Measurements from ENCODE around the gene PRKCE.

PRKCE gene

GRCh38 chr2:45745231-45745630, 93.8 kb downstream of the PRKCE start:
- Histone ChIP-seq H3K27me3 (no peaks in the 10 kb centered on the region), H3K36me3 (peaks cover 5% of the 10 kb centered on the region), H3K9me3 (no peaks in the 10 kb centered on the region; the same call in 1 of the 2 replicates), H3K4me1 (peaks cover 17% of the 10 kb centered on the region), H3K4me3 (ENCODE audit: low read depth, low read length) (no peak overlapping the region)
- no peak for DNase-seq
- TF ChIP-seq CTCF (IDR thresholded peaks at IDR 0.05; ENCODE audit: low read depth, low read length): no peak

- TF ChIP-seq CTCF (IDR thresholded peaks at IDR 0.05; ENCODE audit: low read depth, low read length): no peak
- Histone ChIP-seq H3K36me3 (peaks cover 5% of the 10 kb centered on the region), H3K4me3 (ENCODE audit: low read depth, low read length) (no peak overlapping the region), H3K9me3 (no peaks in the 10 kb centered on the region; the same call in 1 of the 2 replicates), H3K27me3 (no peaks in the 10 kb centered on the region), H3K4me1 (peaks cover 11% of the 10 kb centered on the region)
- no peak for DNase-seq
Observed at GRCh38 chr2:45746888-45747287, 95.4 kb downstream of the PRKCE start.

GRCh38 chr2:45747363-45747762, 95.9 kb downstream of the PRKCE start:
- Histone ChIP-seq H3K4me1 (peaks cover 11% of the 10 kb centered on the region), H3K4me3 (ENCODE audit: low read depth, low read length) (no peak overlapping the region), H3K36me3 (peaks cover 5% of the 10 kb centered on the region), H3K9me3 (no peaks in the 10 kb centered on the region; the same call in 1 of the 2 replicates), H3K27me3 (no peaks in the 10 kb centered on the region)
- no peak for DNase-seq
- TF ChIP-seq CTCF (IDR thresholded peaks at IDR 0.05; ENCODE audit: low read depth, low read length): no peak

GRCh38 chr2:45748239-45748638, 96.8 kb downstream of the PRKCE start:
- peaks cover 11% of the 10 kb centered on the region for H3K4me1 ChIP-seq
- peak; percentile 33 for DNase-seq
- H3K4me3 ChIP-seq (ENCODE audit: low read depth, low read length): no peak overlapping the region
- H3K9me3 ChIP-seq: no peaks in the 10 kb centered on the region; the same call in 1 of the 2 replicates
- peaks cover 5% of the 10 kb centered on the region for H3K36me3 ChIP-seq
- no peaks in the 10 kb centered on the region for H3K27me3 ChIP-seq
- TF ChIP-seq CTCF (IDR thresholded peaks at IDR 0.05; ENCODE audit: low read depth, low read length): no peak

GRCh38 chr2:45750001-45750400, 98.5 kb downstream of the PRKCE start:
- DNase-seq: no peak
- no peaks in the 10 kb centered on the region for H3K27me3 ChIP-seq
- peaks cover 15% of the 10 kb centered on the region for H3K4me1 ChIP-seq
- peaks cover 5% of the 10 kb centered on the region for H3K36me3 ChIP-seq
- no peak for TF ChIP-seq CTCF (IDR thresholded peaks at IDR 0.05; ENCODE audit: low read depth, low read length)
- no peaks in the 10 kb centered on the region; the same call in 1 of the 2 replicates for H3K9me3 ChIP-seq
- H3K4me3 ChIP-seq (ENCODE audit: low read depth, low read length): no peak overlapping the region

GRCh38 chr2:45750484-45750883, 99.0 kb downstream of the PRKCE start:
- Histone ChIP-seq H3K27me3 (no peaks in the 10 kb centered on the region), H3K36me3 (peaks cover 5% of the 10 kb centered on the region), H3K4me1 (peaks cover 15% of the 10 kb centered on the region), H3K4me3 (ENCODE audit: low read depth, low read length) (no peak overlapping the region), H3K9me3 (no peaks in the 10 kb centered on the region; the same call in 1 of the 2 replicates)
- DNase-seq: no peak
- no peak for TF ChIP-seq CTCF (IDR thresholded peaks at IDR 0.05; ENCODE audit: low read depth, low read length)

All from BE2C (cell line).